Osteocyte (in vitro differentiated cells): ENCODE data around the gene INO80D. TPM values are rescaled to one million over a fixed set of nuclear protein-coding genes. Genes with fewer than 3 reads are reported as not detected.

Experiments
- DNase-seq: peaks from one replicate; pipeline ENCODE4 v3.0.0; 2021; ENCODE audit warnings: mixed read lengths; ENCODE audit not compliant: unreplicated experiment; ENCODE audit errors: extremely low spot score
- H3K27ac Mint-ChIP-seq: one replicate; pipeline ENCODE4 v1.8.0; 2021; ENCODE audit warnings: mild to moderate bottlenecking, mixed read lengths; ENCODE audit not compliant: unreplicated experiment
- H3K27me3 Mint-ChIP-seq: one replicate; pipeline ENCODE4 v1.8.0; 2021; ENCODE audit warnings: mixed read lengths; ENCODE audit not compliant: unreplicated experiment
- H3K36me3 Mint-ChIP-seq: one replicate; pipeline ENCODE4 v1.8.0; 2021; ENCODE audit warnings: mixed read lengths; ENCODE audit not compliant: unreplicated experiment
- H3K4me1 Mint-ChIP-seq: one replicate; pipeline ENCODE4 v1.8.0; 2021; ENCODE audit warnings: mixed read lengths; ENCODE audit not compliant: unreplicated experiment
- H3K4me3 Mint-ChIP-seq: one replicate; pipeline ENCODE4 v1.8.0; 2021; ENCODE audit warnings: mild to moderate bottlenecking, moderate library complexity, mixed read lengths; ENCODE audit not compliant: unreplicated experiment
- H3K9me3 Mint-ChIP-seq: one replicate; pipeline ENCODE4 v1.8.0; 2021; ENCODE audit warnings: mixed read lengths; ENCODE audit not compliant: unreplicated experiment
- CTCF ChIP-seq: fragments of 200-600 bp; sonication (generic); IDR thresholded peaks from 2 replicates; pipeline ENCODE4 v1.5.0; 2021; ENCODE audit warnings: antibody characterized with exemption, mild to moderate bottlenecking, moderate library complexity
- total RNA-seq: library from RNA; stranded (reverse); gene quantifications from 2 replicates; pipeline ENCODE4 v1.2.1, GENCODE V29; 2021

INO80D gene
- total RNA-seq, 1 donor from 2014 or later, result 18.9 TPM

- no peak for DNase-seq
- Mint-ChIP-seq H3K4me1 (no peaks in the 10 kb centered on the region), H3K27ac (no peak overlapping the region)
Observed at GRCh38 chr2:205957452-205958154, 128.4 kb downstream of the INO80D start.

GRCh38 chr2:205954707-205955106, 131.3 kb downstream of the INO80D start:
- no peaks in the 10 kb centered on the region for H3K36me3 Mint-ChIP-seq
- no peak for TF ChIP-seq CTCF
- H3K4me1 Mint-ChIP-seq, result no peaks in the 10 kb centered on the region
- peaks cover 8% of the 10 kb centered on the region for H3K9me3 Mint-ChIP-seq
- H3K27ac Mint-ChIP-seq, result no peak overlapping the region
- DNase-seq, result no peak
- H3K27me3 Mint-ChIP-seq, result peaks cover 15% of the 10 kb centered on the region
- no peak overlapping the region for H3K4me3 Mint-ChIP-seq

More at GRCh38 chr2:205957452-205958154, 128.4 kb downstream of the INO80D start:
- Mint-ChIP-seq H3K27me3 (peaks cover 12% of the 10 kb centered on the region), H3K4me3 (no peak overlapping the region), H3K36me3 (no peaks in the 10 kb centered on the region), H3K9me3 (no peaks in the 10 kb centered on the region)
- no peak for TF ChIP-seq CTCF

- no peak overlapping the region for H3K4me3 Mint-ChIP-seq
- TF ChIP-seq CTCF, result no peak
- H3K27ac Mint-ChIP-seq, result no peak overlapping the region
- peaks cover 15% of the 10 kb centered on the region for H3K27me3 Mint-ChIP-seq
- no peaks in the 10 kb centered on the region for H3K36me3 Mint-ChIP-seq
- peaks cover 7% of the 10 kb centered on the region for H3K4me1 Mint-ChIP-seq
- peaks cover 8% of the 10 kb centered on the region for H3K9me3 Mint-ChIP-seq
- no peak for DNase-seq
Observed at GRCh38 chr2:205952282-205952681, 133.7 kb downstream of the INO80D start.

- Mint-ChIP-seq H3K36me3 (no peaks in the 10 kb centered on the region), H3K9me3 (peaks cover 8% of the 10 kb centered on the region), H3K4me1 (peaks cover 23% of the 10 kb centered on the region), H3K4me3 (no peak overlapping the region), H3K27ac (no peak overlapping the region), H3K27me3 (peaks cover 9% of the 10 kb centered on the region)
- TF ChIP-seq CTCF, result no peak
- DNase-seq, result no peak
Observed at GRCh38 chr2:205948883-205949282, 137.1 kb downstream of the INO80D start.

GRCh38 chr2:205948496-205948837, 137.5 kb downstream of the INO80D start:
- H3K27me3 Mint-ChIP-seq, result peaks cover 7% of the 10 kb centered on the region
- peaks cover 23% of the 10 kb centered on the region for H3K4me1 Mint-ChIP-seq
- TF ChIP-seq CTCF, result no peak
- no peak for DNase-seq
- no peak overlapping the region for H3K4me3 Mint-ChIP-seq
- peaks cover 8% of the 10 kb centered on the region for H3K9me3 Mint-ChIP-seq
- no peaks in the 10 kb centered on the region for H3K36me3 Mint-ChIP-seq
- H3K27ac Mint-ChIP-seq, result no peak overlapping the region
